AG20443 (cell line): ENCODE results near the gene BCL2L1.
"Not testable (repeated sequence)": the region's sequence is repeated elsewhere in the genome, so short reads cannot be mapped to it uniquely, and the experiment has no call there.

Experiments
- DNase-seq: peaks from one replicate; pipeline ENCODE4 v3.0.0; 2012; ENCODE audit warnings: low spot score, mixed read lengths

Gene BCL2L1

DNA sequence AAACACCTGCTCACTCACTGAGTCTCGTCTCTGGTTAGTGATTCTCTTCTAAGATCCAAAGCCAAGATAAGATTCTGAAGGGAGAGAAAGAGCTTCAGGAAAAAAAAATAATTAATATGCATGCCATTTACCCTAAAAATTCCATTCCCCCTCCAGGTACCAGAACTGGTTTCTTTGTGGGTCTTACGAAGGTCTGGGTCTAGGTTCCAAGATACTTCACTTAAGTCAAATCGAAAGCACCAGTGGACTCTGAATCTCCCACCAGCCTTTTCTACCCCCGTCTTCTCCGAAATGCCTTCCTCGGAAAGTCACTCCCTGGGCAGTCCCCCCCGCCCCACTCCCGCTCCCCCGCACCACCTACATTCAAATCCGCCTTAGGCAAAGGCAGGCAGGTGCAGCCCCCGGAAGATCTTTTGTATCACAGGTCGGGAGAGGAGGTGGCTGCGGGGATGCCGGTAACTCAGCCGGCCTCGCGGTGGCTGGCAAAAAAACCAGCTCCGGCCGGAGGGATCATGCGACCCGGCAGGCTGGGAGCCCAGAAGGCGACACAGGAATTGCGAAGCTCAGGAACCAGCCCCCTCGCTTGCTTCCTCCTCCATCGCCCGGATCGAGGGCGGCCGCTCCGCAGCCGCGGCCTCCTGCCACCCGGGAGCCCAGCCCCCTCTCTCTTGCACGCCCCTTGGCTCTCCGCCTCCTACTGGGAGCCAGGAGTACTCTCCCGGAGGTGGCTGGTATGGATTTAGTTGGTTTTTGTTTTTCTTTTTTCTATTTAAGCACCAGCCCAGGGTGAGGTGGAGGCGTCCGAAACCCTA, at the start of gene BCL2L1:
BCL2L1 (minus strand) TSS at position 612 of the 812 bp plus-strand sequence. CDS start 650 bp downstream, outside the sequence.
- DNase-seq = peak; percentile 87

DNA sequence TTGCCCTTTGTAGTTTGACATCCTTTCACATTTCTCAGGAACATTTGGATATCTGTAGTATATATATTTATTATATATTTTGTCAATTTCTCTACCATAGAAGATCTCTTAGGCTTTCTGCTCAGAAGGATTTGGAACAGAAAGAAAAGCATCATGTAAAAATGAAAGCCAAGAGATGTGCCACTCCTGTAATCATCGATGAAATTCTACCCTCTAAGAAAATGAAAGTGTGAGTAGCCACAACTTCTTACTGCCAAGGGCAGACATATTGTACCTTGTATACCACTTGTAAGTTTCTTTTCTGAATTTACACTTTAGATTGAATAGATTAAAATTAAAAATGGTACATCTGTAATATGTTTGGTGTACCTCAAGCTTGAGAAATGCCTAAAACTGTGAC, 47.6 kb upstream of the BCL2L1 start:
- DNase-seq = no peak

DNA sequence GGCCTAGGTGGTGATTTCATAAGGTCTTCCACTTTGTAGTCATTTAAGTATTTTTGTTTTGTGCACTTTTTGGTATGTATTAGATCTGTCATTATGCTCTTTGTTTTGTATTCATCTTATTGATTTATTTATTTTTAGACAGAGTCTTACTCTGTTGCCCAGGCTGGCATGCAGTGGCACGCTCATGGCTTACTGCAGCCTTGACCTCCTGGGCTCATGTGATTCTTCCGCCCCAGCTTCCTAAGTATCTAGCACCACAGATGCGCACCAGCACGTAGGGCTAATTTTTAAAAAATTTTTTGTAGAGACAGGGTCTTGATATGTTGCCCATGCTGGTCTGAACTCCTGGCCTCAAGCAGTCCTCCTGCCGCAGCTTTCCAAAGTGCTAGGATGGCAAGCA, 47.0 kb upstream of the BCL2L1 start:
- no peak for DNase-seq

DNA sequence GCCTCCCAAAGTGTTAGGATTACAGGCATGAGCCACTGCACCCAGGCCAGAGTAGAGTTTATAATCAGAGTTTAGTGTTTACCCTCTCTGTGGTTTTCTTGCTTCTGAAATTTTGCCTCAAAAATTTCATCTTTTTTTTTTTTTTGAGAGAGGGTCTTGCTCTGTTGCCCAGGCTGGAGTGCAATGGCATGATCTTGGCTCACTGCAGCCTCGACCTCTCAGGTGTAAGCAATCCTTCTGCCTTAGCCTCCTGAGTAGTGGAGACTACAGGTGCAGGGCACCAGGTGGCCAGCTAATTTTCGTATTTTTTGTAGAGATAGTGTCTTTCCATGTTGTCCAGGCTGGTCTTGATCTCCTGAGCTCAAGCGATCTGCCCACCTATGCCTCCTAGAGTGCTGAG, 45.1 kb upstream of the BCL2L1 start:
- DNase-seq = no peak

DNA sequence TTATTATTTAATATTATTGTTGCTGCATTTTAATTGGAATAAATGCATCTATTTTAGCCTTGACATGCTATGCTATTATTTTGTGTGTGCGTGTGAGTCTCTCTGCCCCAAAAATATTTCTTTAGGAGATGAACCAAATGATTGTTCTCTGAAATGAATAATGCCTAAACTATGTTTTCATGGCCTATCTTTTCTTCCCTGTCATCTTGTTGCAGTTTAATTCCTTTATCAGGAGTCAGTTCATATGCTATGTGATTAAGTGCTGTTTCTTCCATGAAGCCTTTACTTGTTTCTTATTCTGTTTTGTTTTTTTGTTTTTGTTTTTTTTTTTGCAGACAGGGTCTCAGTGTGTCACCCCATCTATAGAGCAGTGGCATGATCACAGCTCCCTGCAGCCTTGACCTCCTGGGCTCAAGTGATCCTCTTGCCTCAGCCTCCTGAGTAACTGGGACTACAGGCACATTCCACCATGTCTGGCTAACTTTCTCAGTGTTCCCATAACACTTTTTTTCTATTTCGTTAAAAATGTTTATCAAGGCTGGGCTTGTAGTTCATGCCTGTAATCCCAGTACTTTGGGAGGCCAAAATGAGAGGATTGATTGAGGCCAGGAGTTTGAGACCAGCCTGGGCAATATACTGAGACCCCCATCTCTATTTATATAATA, 42.1 kb upstream of the BCL2L1 start:
- peak; percentile 41 for DNase-seq

DNA sequence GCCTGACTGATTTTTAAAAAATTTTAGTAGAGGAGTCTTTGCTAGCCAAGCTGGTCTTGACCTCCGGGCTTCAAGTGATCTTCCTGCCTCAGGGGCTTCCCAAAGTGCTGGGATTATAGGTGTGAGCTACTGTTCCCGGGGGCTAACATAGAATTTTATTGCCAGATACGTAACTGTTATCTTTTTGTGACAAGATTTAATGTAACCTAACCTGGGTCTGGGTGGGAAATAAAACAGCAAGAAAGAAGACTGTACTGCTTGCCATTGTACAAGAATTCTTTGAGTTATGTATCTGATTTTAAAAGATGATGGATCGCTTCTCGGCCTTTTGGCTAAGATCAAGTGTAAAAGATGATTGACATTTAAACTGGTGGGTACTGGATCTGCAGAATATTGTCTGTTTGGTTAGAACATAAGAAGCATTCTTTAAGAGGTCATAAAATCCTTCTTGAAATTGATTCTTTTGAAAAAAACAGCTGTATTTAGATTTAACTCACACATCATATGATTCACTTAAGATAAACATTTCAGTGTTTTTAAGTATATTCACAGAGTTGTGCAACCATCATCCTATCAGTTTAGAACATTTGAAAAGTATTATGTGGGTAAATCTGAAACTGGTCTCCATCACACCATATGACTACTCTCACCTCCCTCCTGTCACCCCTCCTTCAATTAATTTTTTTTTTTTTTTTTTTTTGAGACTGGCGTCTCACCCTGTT, 38.0 kb upstream of the BCL2L1 start:
- no peak for DNase-seq

DNA sequence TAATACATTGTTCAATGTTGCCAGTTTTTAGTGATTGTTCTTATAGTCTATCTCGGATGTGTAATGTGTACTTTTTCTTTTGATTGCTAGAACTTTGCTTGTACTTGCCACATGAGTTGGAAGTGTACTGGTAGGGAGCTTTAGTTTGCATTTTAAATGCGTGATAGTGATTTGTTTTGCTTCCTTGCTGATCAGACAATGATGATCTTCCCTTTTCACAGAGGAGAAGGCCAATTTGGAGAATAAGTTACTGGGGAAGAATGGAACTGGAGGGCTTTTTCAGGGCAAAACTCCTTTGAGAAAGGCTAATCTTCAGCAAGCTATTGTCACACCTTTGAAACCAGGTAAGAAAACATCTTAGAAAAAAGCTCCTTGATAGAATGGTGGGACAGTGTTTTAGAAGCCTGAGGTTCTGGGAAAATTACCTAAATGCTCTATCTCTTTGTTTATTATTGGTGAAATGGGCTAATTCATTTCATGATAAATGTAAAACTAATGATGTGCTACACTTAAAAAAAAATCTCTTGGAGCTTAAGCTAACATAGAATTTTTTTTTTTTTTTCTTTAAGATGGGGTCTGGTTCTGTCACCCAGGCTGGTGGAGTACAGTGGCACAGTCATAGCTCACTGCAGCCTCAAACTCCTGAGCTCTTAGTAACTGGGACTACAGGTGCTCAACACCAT, 37.3 kb upstream of the BCL2L1 start:
- no peak for DNase-seq

DNA sequence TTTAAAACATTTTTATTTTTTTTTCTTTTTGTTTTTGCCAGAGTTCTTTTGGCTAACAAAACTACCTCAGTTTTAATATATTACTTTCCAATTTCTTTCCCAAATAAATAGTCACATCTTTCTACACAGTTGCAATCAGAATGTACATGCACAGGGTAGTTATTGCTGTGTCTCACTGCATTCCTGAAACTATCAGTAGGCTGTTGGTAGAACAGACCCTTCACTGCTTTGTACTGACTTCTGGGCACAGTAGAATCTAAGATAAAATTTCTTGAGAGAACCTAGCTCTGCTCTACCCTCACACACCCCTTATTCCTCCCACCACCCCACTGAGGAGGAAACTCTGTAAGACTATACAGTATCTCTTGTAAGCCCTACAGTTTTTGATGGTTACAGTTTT, 36.3 kb upstream of the BCL2L1 start:
- no peak for DNase-seq

DNA sequence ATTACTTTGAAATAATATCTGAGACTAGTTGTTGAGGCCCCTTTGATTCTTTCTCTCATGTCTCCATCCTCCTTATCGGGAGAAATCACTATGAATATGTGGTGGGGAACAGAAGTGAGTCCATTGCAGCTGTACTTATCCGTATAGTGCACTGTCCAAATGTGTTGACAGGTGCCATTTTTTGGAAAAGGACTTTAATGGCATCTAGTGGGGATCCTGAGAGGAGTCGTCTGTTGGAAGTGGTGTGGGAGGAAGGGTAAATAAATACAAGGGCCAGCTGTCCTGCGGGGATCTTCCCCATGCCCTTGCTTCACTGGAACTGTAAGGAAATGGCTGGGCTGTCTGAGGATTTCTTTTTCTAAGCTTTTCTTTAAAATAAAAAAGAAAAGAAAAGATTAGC, 35.9 kb upstream of the BCL2L1 start:
- no peak for DNase-seq

DNA sequence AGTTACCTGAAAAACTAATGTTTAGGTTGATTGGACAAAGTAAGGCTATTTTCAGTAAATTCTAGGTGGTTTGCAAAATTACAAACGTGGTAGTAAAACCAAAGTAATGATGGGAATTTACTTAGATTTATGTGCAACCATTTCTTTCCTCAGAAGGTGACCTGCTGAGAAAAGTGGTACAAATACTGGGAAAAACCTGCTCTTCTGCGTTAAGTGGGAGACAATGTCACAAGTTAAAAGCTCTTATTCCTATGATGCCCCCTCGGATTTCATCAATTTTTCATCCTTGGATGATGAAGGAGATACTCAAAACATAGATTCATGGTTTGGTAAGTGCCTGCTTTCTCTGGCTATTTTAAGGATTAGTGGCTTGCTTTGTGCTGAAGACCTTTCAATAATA, 34.6 kb upstream of the BCL2L1 start:
- no peak for DNase-seq

DNA sequence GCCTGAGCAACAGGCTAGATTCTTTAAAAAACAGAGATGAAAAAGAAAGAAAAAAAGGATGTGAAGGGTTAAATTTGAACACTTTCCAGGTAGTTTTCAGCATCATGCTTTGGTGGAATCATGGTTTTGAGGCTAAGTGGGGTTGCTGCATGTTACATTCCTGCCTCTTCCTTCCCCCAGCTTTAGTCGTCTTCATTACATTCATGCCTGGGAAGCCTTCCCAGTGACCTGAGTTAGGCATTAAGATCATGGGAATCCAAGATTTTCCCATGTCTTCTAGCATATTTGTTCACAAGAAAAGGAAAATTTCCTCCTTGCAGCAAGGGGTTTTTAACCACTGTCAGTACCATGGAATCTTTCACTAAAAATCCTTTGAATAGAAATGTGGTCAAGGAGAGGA, 28.5 kb upstream of the BCL2L1 start:
- peak; percentile 83 for DNase-seq

DNA sequence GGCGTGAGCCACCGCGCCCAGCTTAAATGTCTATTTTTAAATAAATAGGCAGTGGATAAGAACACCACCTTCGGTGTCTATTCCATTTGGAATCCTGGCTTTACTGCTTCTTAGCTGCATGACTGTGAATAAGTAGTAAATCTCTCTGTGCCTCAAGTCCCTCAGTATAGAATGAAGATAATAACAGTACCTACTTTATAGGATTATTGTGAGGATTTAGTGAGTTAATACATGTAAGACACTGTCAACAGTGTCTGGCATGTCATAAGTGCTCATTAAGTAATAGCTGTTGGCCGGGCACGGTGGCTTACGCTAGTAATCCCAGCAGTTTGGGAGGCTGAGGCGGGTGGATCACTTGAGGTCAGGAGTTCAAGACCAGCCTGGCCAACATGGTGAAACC, 26.6 kb upstream of the BCL2L1 start:
- DNase-seq = no peak

DNA sequence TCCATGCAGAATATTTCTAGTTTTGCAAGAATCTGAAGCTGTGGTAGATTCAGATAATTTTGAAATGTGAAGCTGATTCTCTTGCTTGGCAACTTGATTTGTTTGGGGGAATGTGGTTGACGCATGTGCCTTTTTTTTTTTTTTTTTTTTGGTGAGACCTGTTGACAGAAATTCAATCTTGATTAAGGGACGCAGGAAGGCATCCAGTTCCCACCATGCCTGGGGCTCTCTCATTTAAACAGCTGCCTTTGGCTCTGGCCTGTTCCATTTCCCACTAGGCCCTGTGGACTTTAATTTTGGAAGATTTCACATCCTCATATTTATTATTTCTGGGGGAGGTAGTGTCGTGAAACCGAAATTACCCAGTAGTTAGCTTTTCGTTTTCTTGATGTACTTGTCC, 25.0 kb upstream of the BCL2L1 start:
- DNase-seq = peak; percentile 58

DNA sequence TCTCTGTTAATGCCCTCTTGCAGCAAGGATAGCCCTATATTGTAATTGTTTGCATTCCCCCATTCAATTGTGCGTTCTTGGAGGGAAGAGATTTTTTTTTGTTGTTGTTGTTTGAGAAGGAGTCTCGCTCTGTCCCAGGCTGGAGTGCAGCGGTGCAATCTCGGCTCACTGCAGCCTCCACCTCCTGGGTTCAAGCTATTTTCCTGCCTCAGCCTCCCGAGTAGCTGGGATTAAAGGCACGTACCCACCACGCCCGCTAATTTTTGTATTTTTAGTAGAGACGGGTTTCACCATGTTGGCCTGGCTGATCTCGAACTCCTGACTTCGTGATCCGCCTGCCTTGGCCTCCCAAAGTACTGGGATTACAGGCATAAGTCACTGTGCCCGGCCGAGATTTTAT, 24.4 kb upstream of the BCL2L1 start:
- not testable (repeated sequence) for DNase-seq

DNA sequence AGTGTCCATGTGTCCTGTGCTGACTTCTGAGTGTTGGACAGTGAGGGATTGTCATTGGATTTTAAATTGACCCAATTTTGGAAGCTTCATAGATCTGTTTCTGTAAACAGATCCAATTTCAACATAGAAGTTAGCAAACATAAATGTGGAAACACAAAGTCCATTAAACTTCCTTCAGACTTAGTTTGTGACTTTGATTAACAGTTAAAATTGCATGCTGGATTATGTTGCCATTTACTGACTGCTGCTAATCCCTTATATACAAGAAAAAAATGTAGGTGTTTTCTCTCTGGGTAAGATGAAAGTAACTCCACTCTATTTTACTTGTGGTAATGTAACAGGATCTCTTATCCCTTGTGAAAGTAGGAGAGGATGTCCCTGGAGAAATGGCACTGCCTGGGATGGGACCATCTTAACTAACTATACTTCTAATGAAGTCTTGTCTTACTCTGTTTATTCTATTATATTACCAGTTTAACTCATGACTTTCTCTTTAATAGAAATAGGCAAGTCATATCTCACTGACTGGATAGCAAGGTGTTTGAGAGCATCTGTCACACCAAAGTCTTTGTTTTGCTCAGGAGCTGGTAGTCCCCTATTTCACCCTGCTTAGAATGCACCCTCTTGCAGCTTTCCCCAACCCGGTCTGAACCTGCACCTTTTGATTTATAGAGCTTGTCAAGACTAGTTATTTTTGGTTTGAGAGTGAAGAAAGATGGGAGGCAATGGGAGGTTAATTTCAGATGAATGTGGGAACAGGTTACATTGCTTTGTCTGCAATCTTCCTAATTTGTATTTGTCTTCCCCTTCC, 23.6 kb upstream of the BCL2L1 start:
- no peak for DNase-seq

DNA sequence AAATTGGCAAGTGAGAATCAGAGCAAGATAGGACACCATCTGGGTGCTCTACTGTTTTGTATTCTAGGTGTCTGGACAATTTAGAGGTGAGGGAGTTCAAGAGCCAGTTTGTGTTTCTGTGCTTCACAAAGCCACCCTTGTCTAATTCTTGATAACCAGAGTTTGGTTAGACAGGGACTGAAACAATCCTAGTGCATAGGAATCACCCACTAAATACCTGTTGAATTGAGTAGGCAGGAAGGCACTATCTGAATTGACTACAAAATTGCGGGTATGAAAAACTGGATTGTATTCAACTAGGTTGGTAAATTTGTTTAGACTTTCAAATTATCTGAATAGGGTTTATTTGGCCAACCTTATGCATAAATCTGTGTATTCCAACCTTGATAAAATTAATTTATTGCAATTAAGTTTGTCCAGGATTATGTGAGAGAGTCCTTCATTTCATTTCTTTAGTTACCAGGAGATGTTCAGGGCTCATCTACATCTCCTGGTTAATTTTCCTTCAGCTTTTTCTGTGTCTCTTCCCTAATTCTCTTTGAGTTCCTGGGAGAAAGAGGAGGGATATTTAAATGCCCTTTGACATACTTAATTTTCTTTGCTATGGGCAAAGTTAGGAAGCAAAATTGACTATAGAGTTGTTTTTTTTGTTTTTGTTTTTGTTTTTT, 18.1 kb upstream of the BCL2L1 start:
- DNase-seq = no peak

DNA sequence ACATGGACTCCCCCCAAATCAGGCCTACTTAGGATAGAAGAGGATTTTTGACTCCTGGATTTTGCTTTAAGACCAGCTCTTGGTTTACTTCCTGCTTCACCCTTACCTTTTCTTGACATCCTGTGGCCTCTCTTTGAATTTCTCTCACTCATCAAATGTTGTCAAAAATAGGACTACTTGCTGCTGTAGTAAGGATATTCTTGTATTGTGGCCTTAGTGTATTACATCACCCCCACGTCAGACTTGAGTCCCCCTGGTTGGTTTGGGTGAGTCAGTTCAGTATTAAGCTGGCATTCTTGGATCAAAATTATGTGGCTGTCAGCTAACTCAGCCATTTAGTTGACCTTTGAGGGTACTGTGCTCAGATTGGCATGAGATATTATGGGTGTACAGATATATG, 17.5 kb upstream of the BCL2L1 start:
- peak; percentile 46 for DNase-seq

DNA sequence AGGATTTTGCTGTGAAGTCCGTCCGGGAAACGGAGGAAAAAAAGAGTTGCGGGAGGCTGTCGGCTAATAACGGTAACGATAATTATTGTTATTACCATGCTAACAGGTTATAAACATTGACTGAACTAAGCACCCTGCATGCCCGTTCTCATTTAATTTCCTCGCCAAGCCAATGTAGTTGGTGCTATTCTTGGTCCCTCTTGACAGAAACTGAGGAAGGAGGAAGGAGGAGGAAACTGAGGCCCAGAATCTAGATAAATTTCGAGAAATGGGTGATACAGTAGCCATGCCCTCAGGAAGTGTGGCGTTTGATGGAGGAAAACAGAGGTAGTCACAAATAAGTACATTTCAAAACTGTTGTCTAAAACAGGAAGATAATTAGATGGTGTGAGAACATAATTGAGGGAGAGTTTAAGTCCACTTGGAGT, 16.9 kb upstream of the BCL2L1 start:
- no peak for DNase-seq

DNA sequence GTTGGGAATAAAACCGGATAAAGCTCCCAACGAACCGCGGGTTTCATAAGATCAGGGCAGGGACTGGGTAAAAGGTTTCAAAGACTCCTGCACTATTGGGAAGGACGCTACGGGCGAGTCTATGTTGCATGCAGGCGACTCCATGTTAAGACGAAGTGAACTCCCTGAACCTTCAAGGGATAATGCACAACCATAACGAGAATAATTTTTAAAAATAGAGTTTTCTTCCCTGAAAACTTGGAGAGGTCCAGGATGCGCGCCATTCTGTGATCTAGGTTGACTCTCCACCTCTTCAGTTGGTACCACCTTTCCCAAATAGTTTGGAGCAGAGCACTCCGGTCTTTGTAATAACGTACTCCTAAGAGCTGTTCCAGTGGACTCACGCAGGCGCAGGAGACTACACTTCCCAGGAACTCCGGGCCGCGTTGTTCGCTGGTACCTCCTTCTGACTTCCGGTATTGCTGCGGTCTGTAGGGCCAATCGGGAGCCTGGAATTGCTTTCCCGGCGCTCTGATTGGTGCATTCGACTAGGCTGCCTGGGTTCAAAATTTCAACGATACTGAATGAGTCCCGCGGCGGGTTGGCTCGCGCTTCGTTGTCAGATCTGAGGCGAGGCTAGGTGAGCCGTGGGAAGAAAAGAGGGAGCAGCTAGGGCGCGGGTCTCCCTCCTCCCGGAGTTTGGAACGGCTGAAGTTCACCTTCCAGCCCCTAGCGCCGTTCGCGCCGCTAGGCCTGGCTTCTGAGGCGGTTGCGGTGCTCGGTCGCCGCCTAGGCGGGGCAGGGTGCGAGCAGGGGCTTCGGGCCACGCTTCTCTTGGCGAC, 16.3 kb upstream of the BCL2L1 start, which contains the start of gene TPX2:
TPX2 (plus strand) TSS at position 562 of the 821 bp plus-strand sequence. CDS start 18,187 bp downstream, outside the sequence.
- DNase-seq = peak; percentile 98

DNA sequence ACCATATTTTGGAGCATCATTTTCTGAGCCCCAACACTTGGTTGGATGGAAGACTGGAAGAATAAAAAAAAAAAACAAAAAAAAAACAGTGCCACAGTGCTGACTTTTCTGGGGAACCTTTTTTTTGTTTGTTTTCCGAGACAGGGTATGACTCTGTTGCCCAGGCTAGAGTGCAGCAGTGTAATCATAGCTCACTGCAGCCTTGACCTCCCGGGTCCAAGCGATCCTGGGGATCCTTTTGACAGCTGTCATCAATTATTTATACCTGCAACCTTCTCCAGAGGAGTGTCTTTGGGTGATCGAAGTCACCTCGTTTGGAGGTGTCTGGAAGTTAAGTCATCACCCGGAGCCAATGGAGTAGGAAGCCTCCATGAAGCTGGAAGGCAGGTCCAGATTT, 8.7 kb upstream of the BCL2L1 start:
- no peak for DNase-seq
